Psoas muscle (tissue), 8 donors: Measurements from ENCODE around the gene PGS1. TPM values are rescaled to one million over a fixed set of nuclear protein-coding genes. Genes with fewer than 3 reads are reported as not detected.

Experiments used
- ATAC-seq, 4 donors: fragments of 200-7000 bp; cut with Tn5 transposase; one replicate each; pipeline ENCODE4 v1.9.1; 2020; ENCODE audit warnings: moderate library complexity in 3 of 4, mild to moderate bottlenecking in 2 of 4
- DNase-seq, 2 donors: peaks; one replicate each; pipeline ENCODE4 v3.0.0-alpha.2; 2020
- H3K27ac ChIP-seq: fragments of 200-600 bp; one replicate; pipeline ENCODE4 v1.8.0; 2022
- H3K27me3 ChIP-seq, 3 donors: fragments of 200-600 bp in 1 of 3; one replicate each; pipeline versions ENCODE4 v1.6.1 to v1.8.0; 2013 to 2022; ENCODE audit warnings: low read length in 2 of 3, mild to moderate bottlenecking in 2 of 3, moderate library complexity in 1 of 3; ENCODE audit not compliant: insufficient read depth in 3 of 3
- H3K36me3 ChIP-seq, 2 donors: fragments of 200-600 bp in 1 of 2; one replicate each; pipeline versions ENCODE4 v1.6.1 to v1.8.0; 2013 to 2022; ENCODE audit warnings: low read depth in 1 of 2, mild to moderate bottlenecking in 1 of 2, moderate library complexity in 1 of 2; ENCODE audit not compliant: insufficient read depth in 1 of 2
- H3K4me1 ChIP-seq: fragments of 200-600 bp; one replicate; pipeline ENCODE4 v1.8.0; 2022
- H3K4me3 ChIP-seq: fragments of 200-600 bp; one replicate; pipeline ENCODE4 v1.8.0; 2022; ENCODE audit warnings: mild to moderate bottlenecking
- H3K9me3 ChIP-seq: fragments of 200-600 bp; one replicate; pipeline ENCODE4 v1.8.0; 2022
- CTCF ChIP-seq: fragments of 200-600 bp; IDR thresholded peaks from one replicate; pipeline ENCODE4 v1.8.0; 2022; ENCODE audit warnings: antibody characterized with exemption
- WGBS, 3 donors: extraction: QIAGEN DNeasy Blood & Tissue Kit; methylation state at CpG; one replicate each; pipeline versions ENCODE4 v1.1.6 to v1.1.7; 2013; 5-methylcytosine and 5-hydroxymethylcytosine counted together
- intact Hi-C, 2 donors: fragments of 100-400 bp; cut with DNase I; formaldehyde crosslinking; loops; one replicate each; pipeline versions ENCODE4 v1.11.0 to v1.14.2; 2022
- polyA plus RNA-seq, 3 donors: library from polyadenylated mRNA; stranded (reverse); fragments of 200-250 nt; gene quantifications; one replicate each; pipeline ENCODE4 v1.2.3, GENCODE V29; 2013
- total RNA-seq, 4 donors: library from RNA; stranded (reverse); fragmentation: NEBNext Ultra II Directional in 2 of 4; extraction: Animal tissue kit (Norgen Biotek cat#: 25700) in 2 of 4; gene quantifications; one replicate each; pipeline versions ENCODE4 v1.2.1 to v1.2.4, GENCODE V29; 2021 to 2023
- donor health status: healthy with polysubstance abuse.
- donor health status: DM: no; HTN: no; CAD: no; lungs with moderate emphysema.
- donor health status: Bipolar disorder and iron deficiency.
- donor health status: healthy.
- donor health status: DM: yes; HTN: yes; CAD: no.
- donor health status: DM: no; HTN: no; CAD: no.
- donor health status: DM: no; HTN: no; CAD: no.
- donor health status: DM: yes; HTN: yes; CAD: no.

Gene PGS1
- total and polyA plus RNA-seq, 7 donors, result 10.2 to 24.2 (median 16.3) TPM

GRCh38 chr17:78430892-78431691 lies 52.6 kb downstream of the PGS1 start:
- DNase-seq, result no peak
- H3K27me3 ChIP-seq, result no peaks in the 10 kb centered on the region
- TF ChIP-seq CTCF, result no peak
- H3K27ac ChIP-seq, result no peak overlapping the region
- peaks cover 0 to 43% of the 10 kb centered on the region in 2 donors for H3K36me3 ChIP-seq
- 57 to 60% (median 59%) methylated on average over 20 of the region's 20 CpGs for WGBS, 3 donors
- H3K9me3 ChIP-seq, result no peaks in the 10 kb centered on the region
- ATAC-seq, result no peak
- intact Hi-C loops, result no loop called here
- no peaks in the 10 kb centered on the region for H3K4me1 ChIP-seq
- H3K4me3 ChIP-seq, result no peak overlapping the region

GRCh38 chr17:78431692-78431958 lies 53.2 kb downstream of the PGS1 start:
- Histone ChIP-seq H3K36me3 (peaks cover 0 to 37% of the 10 kb centered on the region in 2 donors), H3K4me1 (no peaks in the 10 kb centered on the region), H3K27ac (no peak overlapping the region), H3K9me3 (no peaks in the 10 kb centered on the region), H3K4me3 (no peak overlapping the region), H3K27me3 (no peaks in the 10 kb centered on the region)
- DNase-seq (no peak), ATAC-seq (no peak)
- 82 to 88% (median 88%) methylated on average over 11 of the region's 11 CpGs for WGBS, 3 donors
- intact Hi-C loops, result no loop called here
- TF ChIP-seq CTCF, result no peak

- H3K4me1 ChIP-seq, result no peaks in the 10 kb centered on the region
- peaks cover 0 to 4% (median 0%) of the 10 kb centered on the region in 3 donors for H3K27me3 ChIP-seq
- DNase-seq, result no peak
- H3K9me3 ChIP-seq, result no peaks in the 10 kb centered on the region
- intact Hi-C loops, result no loop called here
- WGBS, 3 donors, result 40 to 54% (median 46%) methylated on average over 19 to 21 of the region's 21 CpGs
- H3K36me3 ChIP-seq, result peaks cover 0 to 30% of the 10 kb centered on the region in 2 donors
- TF ChIP-seq CTCF, result no peak
- peak in 3 of 4 donors; percentile 2 to 17 (median 14) for ATAC-seq
- H3K4me3 ChIP-seq, result no peak overlapping the region
- H3K27ac ChIP-seq, result no peak overlapping the region
Observed at GRCh38 chr17:78432226-78433012, 54.0 kb downstream of the PGS1 start.

GRCh38 chr17:78433013-78433727 lies 54.7 kb downstream of the PGS1 start:
- Histone ChIP-seq H3K9me3 (no peaks in the 10 kb centered on the region), H3K27me3 (peaks cover 0 to 4% (median 0%) of the 10 kb centered on the region in 3 donors), H3K36me3 (peaks cover 0 to 23% of the 10 kb centered on the region in 2 donors), H3K4me3 (no peak overlapping the region), H3K4me1 (no peaks in the 10 kb centered on the region), H3K27ac (no peak overlapping the region)
- peak in 1 of 4 donors; percentile 5 for ATAC-seq
- no peak for TF ChIP-seq CTCF
- intact Hi-C loops, result no loop called here
- DNase-seq, result no peak
- WGBS, 3 donors, result 61 to 77% (median 65%) methylated on average over 18 to 20 of the region's 20 CpGs
